Neural cell (in vitro differentiated cells): ENCODE data around the gene PLA2G2C. TPM values are rescaled to one million over a fixed set of nuclear protein-coding genes. Genes with fewer than 3 reads are reported as not detected.

ENCODE experiments used
- H2AFZ ChIP-seq: fragments of 200-600, 300-800 bp; sonication (generic), shearing (Covaris generic); 2 replicates; pipeline ENCODE4 v1.6.0; 2014; ENCODE audit warnings: low read depth, mild to moderate bottlenecking, antibody characterized with exemption, low read length, moderate library complexity
- H3F3A ChIP-seq: fragments of 200-600 bp; shearing (Covaris generic); 2 replicates; pipeline ENCODE4 v1.6.1; 2016; ENCODE audit warnings: mild to moderate bottlenecking, moderate library complexity, mixed read lengths, antibody characterized with exemption, low read length; ENCODE audit not compliant: insufficient read depth, poor library complexity, severe bottlenecking
- H3K27ac ChIP-seq: fragments of 200-600, 300-800 bp; sonication (generic), shearing (Covaris generic); 2 replicates; pipeline ENCODE4 v1.5.1; 2014; ENCODE audit warnings: mild to moderate bottlenecking, low read length, moderate library complexity
- H3K27me3 ChIP-seq: fragments of 300-800, 200-600 bp; sonication (generic), shearing (Covaris generic); 2 replicates; pipeline ENCODE4 v1.6.0; 2014; ENCODE audit warnings: mild to moderate bottlenecking, low read depth, low read length, moderate library complexity; ENCODE audit not compliant: insufficient read depth
- H3K36me3 ChIP-seq: fragments of 300-800, 200-600 bp; sonication (generic), shearing (Covaris generic); 2 replicates; pipeline ENCODE4 v1.5.1; 2014; ENCODE audit warnings: mild to moderate bottlenecking, antibody characterized with exemption, low read length, moderate library complexity; ENCODE audit not compliant: insufficient read depth
- H3K4me2 ChIP-seq: fragments of 300-800, 200-600 bp; sonication (generic), shearing (Covaris generic); 2 replicates; pipeline ENCODE4 v1.6.0; 2014; ENCODE audit warnings: mild to moderate bottlenecking, low read length
- H3K4me3 ChIP-seq: fragments of 300-800, 200-600 bp; sonication (generic), shearing (Covaris generic); 2 replicates; pipeline ENCODE4 v1.5.1; 2014; ENCODE audit warnings: mild to moderate bottlenecking, low read length, moderate library complexity
- H3K79me2 ChIP-seq: fragments of 200-600 bp; shearing (Covaris generic); replicated peaks from 2 replicates; pipeline ENCODE4 v1.6.0; 2014; ENCODE audit warnings: mild to moderate bottlenecking, low read length, moderate library complexity; ENCODE audit not compliant: insufficient read depth
- H3K9ac ChIP-seq: fragments of 300-800, 200-600 bp; sonication (generic), shearing (Covaris generic); 2 replicates; pipeline ENCODE4 v1.6.1; 2016; ENCODE audit warnings: mild to moderate bottlenecking, low read length, mixed read lengths
- H3K9me2 ChIP-seq: fragments of 200-600 bp; shearing (Covaris generic); 2 replicates; pipeline ENCODE4 v1.6.1; 2016; ENCODE audit warnings: mild to moderate bottlenecking, low read length, mixed read lengths; ENCODE audit not compliant: insufficient read depth
- H3K9me3 ChIP-seq: fragments of 200-600, 300-800 bp; sonication (generic), shearing (Covaris generic); 2 replicates; pipeline ENCODE4 v1.6.1; 2016; ENCODE audit warnings: mild to moderate bottlenecking, mixed run types, low read length, moderate library complexity, mixed read lengths
- H4K20me1 ChIP-seq: fragments of 200-600 bp; shearing (Covaris generic); 2 replicates; pipeline ENCODE4 v1.6.1; 2016; ENCODE audit warnings: mild to moderate bottlenecking, mixed run types; ENCODE audit not compliant: insufficient read depth
- CTCF ChIP-seq: fragments of 450-650 bp; IDR thresholded peaks from 2 replicates; pipeline ENCODE4 v1.5.1; 2014; ENCODE audit warnings: antibody characterized with exemption, mild to moderate bottlenecking, moderate library complexity; ENCODE audit not compliant: poor library complexity, severe bottlenecking
- EP300 ChIP-seq: fragments of 450-650 bp; conservative IDR thresholded peaks from 2 replicates; pipeline ENCODE4 v1.6.1; 2014; ENCODE audit warnings: antibody characterized with exemption, mild to moderate bottlenecking, moderate library complexity; ENCODE audit not compliant: poor library complexity, severe bottlenecking
- EZH2 ChIP-seq: fragments of 200-600, 300-800 bp; shearing (Covaris generic), sonication (generic); IDR thresholded peaks from 2 replicates; pipeline ENCODE4 v1.6.1; 2014; ENCODE audit warnings: antibody characterized with exemption, low read length, borderline replicate concordance, mild to moderate bottlenecking; ENCODE audit not compliant: insufficient read depth, poor library complexity, severe bottlenecking
- MXI1 ChIP-seq: fragments of 450-650 bp; conservative IDR thresholded peaks from 2 replicates; pipeline ENCODE4 v1.6.1; 2014; ENCODE audit warnings: antibody characterized with exemption, mild to moderate bottlenecking; ENCODE audit not compliant: poor library complexity, severe bottlenecking
- POLR2AphosphoS5 ChIP-seq: IDR thresholded peaks from 2 replicates; pipeline ENCODE4 v1.6.1; 2012
- RAD21 ChIP-seq: fragments of 450-650 bp; conservative IDR thresholded peaks from 2 replicates; pipeline ENCODE4 v1.6.1; 2014; ENCODE audit warnings: antibody characterized with exemption, mild to moderate bottlenecking, moderate library complexity
- REST ChIP-seq: IDR thresholded peaks from 2 replicates; pipeline ENCODE4 v1.6.1; 2012; ENCODE audit warnings: borderline replicate concordance
- SMC3 ChIP-seq: fragments of 450-650 bp; conservative IDR thresholded peaks from 2 replicates; pipeline ENCODE4 v1.6.1; 2014; ENCODE audit warnings: antibody characterized with exemption, mild to moderate bottlenecking, moderate library complexity; ENCODE audit not compliant: poor library complexity
- TAF1 ChIP-seq: IDR thresholded peaks from 2 replicates; pipeline ENCODE4 v1.6.1; 2012; ENCODE audit warnings: low read depth
- polyA plus RNA-seq: library from polyadenylated mRNA; depleted of rRNA; stranded (reverse); fragments of >200 nt; gene quantifications from 2 replicates; pipeline ENCODE4 v1.2.3, GENCODE V29; 2014

The PLA2G2C gene
- polyA plus RNA-seq, 1 donor from 2014 or later, result not detected

- Histone ChIP-seq H3K27ac (no peak overlapping the region), H3K4me3 (no peak overlapping the region), H3F3A (no peaks in the 10 kb centered on the region), H4K20me1 (no peaks in the 10 kb centered on the region), H2AFZ (no peak overlapping the region), H3K9me2 (no peaks in the 10 kb centered on the region), H3K36me3 (no peaks in the 10 kb centered on the region), H3K4me2 (no peak overlapping the region), H3K9ac (no peak overlapping the region), H3K79me2 (no peaks in the 10 kb centered on the region), H3K9me3 (no peaks in the 10 kb centered on the region), H3K27me3 (no peaks in the 10 kb centered on the region)
- TF ChIP-seq EP300 (no peak), TAF1 (no peak), MXI1 (no peak), CTCF (peak; percentile 31), POLR2AphosphoS5 (no peak), REST (no peak), RAD21 (no peak)
These were observed 8.6 kb upstream of the PLA2G2C start for GRCh38 chr1:20194757-20195461.

GRCh38 chr1:20194224-20194623 lies 7.9 kb upstream of the PLA2G2C start:
- no peak for TF ChIP-seq EZH2
- TF ChIP-seq RAD21, result no peak
- no peak for TF ChIP-seq REST
- TF ChIP-seq POLR2AphosphoS5, result no peak
- no peak for TF ChIP-seq MXI1
- TF ChIP-seq TAF1, result no peak
- no peak for TF ChIP-seq CTCF
- TF ChIP-seq EP300, result no peak
- TF ChIP-seq SMC3, result no peak
- Histone ChIP-seq H3K79me2 (no peaks in the 10 kb centered on the region), H2AFZ (no peak overlapping the region), H3K27me3 (no peaks in the 10 kb centered on the region), H3F3A (no peaks in the 10 kb centered on the region), H3K36me3 (no peaks in the 10 kb centered on the region), H4K20me1 (no peaks in the 10 kb centered on the region), H3K9ac (no peak overlapping the region), H3K4me3 (no peak overlapping the region), H3K9me2 (no peaks in the 10 kb centered on the region), H3K4me2 (no peak overlapping the region), H3K27ac (no peak overlapping the region), H3K9me3 (no peaks in the 10 kb centered on the region)
